Breast epithelium (tissue), 4 donors: ENCODE measurements around the gene RIN2. TPM values are rescaled to one million over a fixed set of nuclear protein-coding genes. Genes with fewer than 3 reads are reported as not detected.
A peak's percentile ranks its signal among the peaks of the same experiment; 100 is the strongest.

ENCODE experiments used
- DNase-seq, 2 donors: peaks; one replicate each; pipeline ENCODE4 v3.0.0-alpha.2; 2019; ENCODE audit warnings: low spot score in 2 of 2
- H3K27ac ChIP-seq, 2 donors: fragments of 200-600 bp; sonication (generic) in 1 of 2; one replicate each; pipeline ENCODE4 v1.5.1; 2016 to 2019; ENCODE audit warnings: mild to moderate bottlenecking in 1 of 2
- H3K27me3 ChIP-seq, 2 donors: fragments of 200-600 bp; sonication (generic) in 1 of 2; one replicate each; pipeline versions ENCODE4 v1.5.1 to v1.6.0; 2017 to 2019; ENCODE audit warnings: control low read depth in 1 of 2, mild to moderate bottlenecking in 1 of 2
- H3K36me3 ChIP-seq: fragments of 200-600 bp; one replicate; pipeline ENCODE4 v1.5.1; 2019
- H3K4me1 ChIP-seq, 2 donors: fragments of 200-600 bp; sonication (generic); one replicate each; pipeline ENCODE4 v1.5.1; 2016 to 2019; ENCODE audit warnings: control low read depth in 1 of 2
- H3K4me3 ChIP-seq, 3 donors: fragments of 200-600 bp; sonication (generic); 1 replicate in 2 of 3; 2 replicates in 1 of 3; pipeline ENCODE4 v1.5.1; 2016 to 2019; ENCODE audit warnings: mild to moderate bottlenecking in 3 of 3, moderate library complexity in 2 of 3
- H3K9me3 ChIP-seq, 2 donors: fragments of 200-600 bp; sonication (generic) in 1 of 2; one replicate each; pipeline ENCODE4 v1.5.1; 2016 to 2019; ENCODE audit warnings: control low read depth in 1 of 2
- CTCF ChIP-seq, 3 donors: fragments of 450-650 bp; IDR thresholded peaks; one replicate each; pipeline ENCODE4 v1.5.1; 2016 to 2017; ENCODE audit warnings: antibody characterized with exemption in 3 of 3, mild to moderate bottlenecking in 3 of 3, moderate library complexity in 3 of 3
- POLR2A ChIP-seq: fragments of 450-650 bp; IDR thresholded peaks from one replicate; pipeline ENCODE4 v1.6.1; 2016; ENCODE audit warnings: antibody characterized with exemption, mild to moderate bottlenecking, moderate library complexity
- POLR2AphosphoS5 ChIP-seq, 3 donors: sonication (generic); formaldehyde crosslinking; IDR thresholded peaks; one replicate each; pipeline ENCODE4 v1.6.1; 2017; ENCODE audit warnings: antibody characterized with exemption in 3 of 3
- intact Hi-C: fragments of 100-400 bp; cut with DNase I; formaldehyde crosslinking; loops from one replicate; pipeline ENCODE4 v1.15.1; 2023; ENCODE audit warnings: low total_unique reads
- total RNA-seq, 3 donors: library from RNA; depleted of rRNA; stranded (reverse); fragments of >200 nt; gene quantifications; one replicate each; pipeline ENCODE4 v1.1.0, GENCODE V29; 2016

Gene RIN2
- total RNA-seq, 3 donors from 2014 or later, result 82.7 to 114 (median 104) TPM

DNA sequence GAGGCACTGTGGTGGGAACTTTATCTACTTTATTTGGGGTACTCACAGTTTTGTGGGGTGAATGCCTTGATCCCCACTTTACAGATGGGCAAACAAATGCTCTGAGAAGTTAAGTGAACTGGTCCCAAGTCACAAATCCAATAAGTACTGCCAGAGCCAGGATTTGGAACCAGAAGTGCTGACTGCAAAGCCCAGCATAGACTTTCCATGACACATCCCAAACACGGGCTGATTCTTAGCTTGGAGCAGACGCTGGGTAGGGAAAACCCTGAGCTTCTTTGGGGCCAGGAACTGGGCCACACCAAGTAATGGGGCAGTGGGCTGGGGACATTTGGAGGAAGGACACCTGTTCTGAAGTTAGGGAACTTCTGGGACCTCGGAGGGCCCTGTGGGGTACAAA is 20.3 kb downstream of the RIN2 start:
- DNase-seq, result no peak
- TF ChIP-seq POLR2A (no peak), CTCF (IDR thresholded peaks at IDR 0.05) (no peak), POLR2AphosphoS5 (IDR thresholded peaks at IDR 0.05) (no peak)
- H3K36me3 ChIP-seq, result no peaks in the 10 kb centered on the region
- H3K27ac ChIP-seq, result peak overlapping the region in 1 of 2 donors; percentile 33
- no peaks in the 10 kb centered on the region for H3K27me3 ChIP-seq
- H3K4me3 ChIP-seq, result no peak overlapping the region
- H3K4me1 ChIP-seq, result no peaks in the 10 kb centered on the region
- H3K9me3 ChIP-seq, result no peaks in the 10 kb centered on the region
- intact Hi-C loops, result no loop called here

- peaks cover 3 to 9% of the 10 kb centered on the region in 2 donors for H3K4me1 ChIP-seq
- intact Hi-C loops, result no loop called here
- H3K27ac ChIP-seq, result peak overlapping the region in 1 of 2 donors; percentile 33
- no peaks in the 10 kb centered on the region for H3K27me3 ChIP-seq
- H3K36me3 ChIP-seq, result no peaks in the 10 kb centered on the region
- no peak overlapping the region for H3K4me3 ChIP-seq
- no peak for DNase-seq
- no peaks in the 10 kb centered on the region for H3K9me3 ChIP-seq
- TF ChIP-seq CTCF (IDR thresholded peaks at IDR 0.05), result no peak
- TF ChIP-seq POLR2AphosphoS5 (IDR thresholded peaks at IDR 0.05), result no peak
- no peak for TF ChIP-seq POLR2A
These were observed 21.6 kb downstream of the RIN2 start for GRCh38 chr20:19779634-19780033.

DNA sequence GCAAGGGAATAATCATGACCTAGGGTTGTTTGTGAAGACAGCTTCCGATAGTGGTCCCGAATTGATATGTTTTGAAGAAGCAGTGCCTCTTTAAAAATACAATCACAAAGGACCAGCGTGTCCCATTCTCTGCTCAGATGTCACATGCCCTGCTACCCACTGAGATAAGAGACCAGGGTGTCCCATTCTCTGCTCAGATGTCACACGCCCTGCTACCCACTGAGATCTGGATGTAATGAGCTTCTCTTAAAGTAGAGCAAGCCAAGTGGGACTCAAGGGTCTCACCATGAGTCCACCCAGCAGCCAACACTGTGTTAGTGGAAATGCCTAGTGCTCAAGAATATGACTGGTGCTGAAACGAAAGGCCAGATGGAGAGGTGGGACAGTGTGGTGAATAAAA is 22.2 kb downstream of the RIN2 start:
- H3K4me3 ChIP-seq, result no peak overlapping the region
- no peaks in the 10 kb centered on the region for H3K9me3 ChIP-seq
- TF ChIP-seq POLR2A (no peak), POLR2AphosphoS5 (IDR thresholded peaks at IDR 0.05) (no peak), CTCF (IDR thresholded peaks at IDR 0.05) (no peak)
- peaks cover 5 to 16% of the 10 kb centered on the region in 2 donors for H3K4me1 ChIP-seq
- H3K27ac ChIP-seq, result no peak overlapping the region
- H3K27me3 ChIP-seq, result no peaks in the 10 kb centered on the region
- no peak for DNase-seq
- no peaks in the 10 kb centered on the region for H3K36me3 ChIP-seq
- intact Hi-C loops, result no loop called here

GRCh38 chr20:19781235-19781634 is 23.2 kb downstream of the RIN2 start:
- Histone ChIP-seq H3K4me1 (peaks cover 9 to 22% of the 10 kb centered on the region in 2 donors), H3K36me3 (no peaks in the 10 kb centered on the region), H3K9me3 (no peaks in the 10 kb centered on the region), H3K27ac (no peak overlapping the region), H3K4me3 (no peak overlapping the region), H3K27me3 (no peaks in the 10 kb centered on the region)
- intact Hi-C loops, result no loop called here
- TF ChIP-seq CTCF (IDR thresholded peaks at IDR 0.05) (no peak), POLR2A (no peak), POLR2AphosphoS5 (IDR thresholded peaks at IDR 0.05) (no peak)
- DNase-seq, result no peak

DNA sequence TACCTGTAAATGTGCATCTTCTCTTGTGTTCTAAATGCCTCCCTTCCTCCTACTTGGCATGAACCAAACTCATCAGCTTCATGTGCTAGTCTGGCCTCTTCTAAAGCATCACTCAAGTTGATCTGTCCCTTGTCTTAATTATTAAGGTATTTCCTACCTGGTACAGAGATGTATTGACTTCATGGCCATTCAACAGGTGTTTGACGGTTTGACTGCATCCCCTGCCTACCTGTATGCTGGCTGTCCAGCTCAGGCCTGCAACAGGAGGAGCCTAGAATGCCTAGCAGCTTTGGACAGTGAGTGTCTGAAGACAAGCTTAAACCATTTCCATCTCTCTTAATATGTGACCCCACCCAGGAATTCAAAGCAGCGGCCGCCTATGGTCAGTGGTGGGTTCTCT is 24.6 kb downstream of the RIN2 start:
- Histone ChIP-seq H3K36me3 (no peaks in the 10 kb centered on the region), H3K4me1 (peaks cover 9 to 28% of the 10 kb centered on the region in 2 donors), H3K4me3 (no peak overlapping the region), H3K27ac (no peak overlapping the region), H3K27me3 (no peaks in the 10 kb centered on the region), H3K9me3 (no peaks in the 10 kb centered on the region)
- TF ChIP-seq POLR2A (no peak), POLR2AphosphoS5 (IDR thresholded peaks at IDR 0.05) (no peak), CTCF (IDR thresholded peaks at IDR 0.05) (no peak)
- DNase-seq, result no peak
- intact Hi-C loops, result no loop called here
